Neural cell (in vitro differentiated cells): ENCODE measurements around the gene BMP7. TPM values are rescaled to one million over a fixed set of nuclear protein-coding genes. Genes with fewer than 3 reads are reported as not detected.

ENCODE experiments used
- H2AFZ ChIP-seq: fragments of 200-600, 300-800 bp; sonication (generic), shearing (Covaris generic); 2 replicates; pipeline ENCODE4 v1.6.0; 2014; ENCODE audit warnings: low read depth, mild to moderate bottlenecking, antibody characterized with exemption, low read length, moderate library complexity
- H3F3A ChIP-seq: fragments of 200-600 bp; shearing (Covaris generic); 2 replicates; pipeline ENCODE4 v1.6.1; 2016; ENCODE audit warnings: mild to moderate bottlenecking, moderate library complexity, mixed read lengths, antibody characterized with exemption, low read length; ENCODE audit not compliant: insufficient read depth, poor library complexity, severe bottlenecking
- H3K27ac ChIP-seq: fragments of 200-600, 300-800 bp; sonication (generic), shearing (Covaris generic); 2 replicates; pipeline ENCODE4 v1.5.1; 2014; ENCODE audit warnings: mild to moderate bottlenecking, low read length, moderate library complexity
- H3K27me3 ChIP-seq: fragments of 300-800, 200-600 bp; sonication (generic), shearing (Covaris generic); 2 replicates; pipeline ENCODE4 v1.6.0; 2014; ENCODE audit warnings: mild to moderate bottlenecking, low read depth, low read length, moderate library complexity; ENCODE audit not compliant: insufficient read depth
- H3K36me3 ChIP-seq: fragments of 300-800, 200-600 bp; sonication (generic), shearing (Covaris generic); 2 replicates; pipeline ENCODE4 v1.5.1; 2014; ENCODE audit warnings: mild to moderate bottlenecking, antibody characterized with exemption, low read length, moderate library complexity; ENCODE audit not compliant: insufficient read depth
- H3K4me2 ChIP-seq: fragments of 300-800, 200-600 bp; sonication (generic), shearing (Covaris generic); 2 replicates; pipeline ENCODE4 v1.6.0; 2014; ENCODE audit warnings: mild to moderate bottlenecking, low read length
- H3K4me3 ChIP-seq: fragments of 300-800, 200-600 bp; sonication (generic), shearing (Covaris generic); 2 replicates; pipeline ENCODE4 v1.5.1; 2014; ENCODE audit warnings: mild to moderate bottlenecking, low read length, moderate library complexity
- H3K79me2 ChIP-seq: fragments of 200-600 bp; shearing (Covaris generic); replicated peaks from 2 replicates; pipeline ENCODE4 v1.6.0; 2014; ENCODE audit warnings: mild to moderate bottlenecking, low read length, moderate library complexity; ENCODE audit not compliant: insufficient read depth
- H3K9ac ChIP-seq: fragments of 300-800, 200-600 bp; sonication (generic), shearing (Covaris generic); 2 replicates; pipeline ENCODE4 v1.6.1; 2016; ENCODE audit warnings: mild to moderate bottlenecking, low read length, mixed read lengths
- H3K9me2 ChIP-seq: fragments of 200-600 bp; shearing (Covaris generic); 2 replicates; pipeline ENCODE4 v1.6.1; 2016; ENCODE audit warnings: mild to moderate bottlenecking, low read length, mixed read lengths; ENCODE audit not compliant: insufficient read depth
- H3K9me3 ChIP-seq: fragments of 200-600, 300-800 bp; sonication (generic), shearing (Covaris generic); 2 replicates; pipeline ENCODE4 v1.6.1; 2016; ENCODE audit warnings: mild to moderate bottlenecking, mixed run types, low read length, moderate library complexity, mixed read lengths
- H4K20me1 ChIP-seq: fragments of 200-600 bp; shearing (Covaris generic); 2 replicates; pipeline ENCODE4 v1.6.1; 2016; ENCODE audit warnings: mild to moderate bottlenecking, mixed run types; ENCODE audit not compliant: insufficient read depth
- EP300 ChIP-seq: fragments of 450-650 bp; conservative IDR thresholded peaks from 2 replicates; pipeline ENCODE4 v1.6.1; 2014; ENCODE audit warnings: antibody characterized with exemption, mild to moderate bottlenecking, moderate library complexity; ENCODE audit not compliant: poor library complexity, severe bottlenecking
- EZH2 ChIP-seq: fragments of 200-600, 300-800 bp; shearing (Covaris generic), sonication (generic); IDR thresholded peaks from 2 replicates; pipeline ENCODE4 v1.6.1; 2014; ENCODE audit warnings: antibody characterized with exemption, low read length, borderline replicate concordance, mild to moderate bottlenecking; ENCODE audit not compliant: insufficient read depth, poor library complexity, severe bottlenecking
- MXI1 ChIP-seq: fragments of 450-650 bp; conservative IDR thresholded peaks from 2 replicates; pipeline ENCODE4 v1.6.1; 2014; ENCODE audit warnings: antibody characterized with exemption, mild to moderate bottlenecking; ENCODE audit not compliant: poor library complexity, severe bottlenecking
- POLR2AphosphoS5 ChIP-seq: IDR thresholded peaks from 2 replicates; pipeline ENCODE4 v1.6.1; 2012
- RAD21 ChIP-seq: fragments of 450-650 bp; conservative IDR thresholded peaks from 2 replicates; pipeline ENCODE4 v1.6.1; 2014; ENCODE audit warnings: antibody characterized with exemption, mild to moderate bottlenecking, moderate library complexity
- SMC3 ChIP-seq: fragments of 450-650 bp; conservative IDR thresholded peaks from 2 replicates; pipeline ENCODE4 v1.6.1; 2014; ENCODE audit warnings: antibody characterized with exemption, mild to moderate bottlenecking, moderate library complexity; ENCODE audit not compliant: poor library complexity
- TAF1 ChIP-seq: IDR thresholded peaks from 2 replicates; pipeline ENCODE4 v1.6.1; 2012; ENCODE audit warnings: low read depth
- polyA plus RNA-seq: library from polyadenylated mRNA; depleted of rRNA; stranded (reverse); fragments of >200 nt; gene quantifications from 2 replicates; pipeline ENCODE4 v1.2.3, GENCODE V29; 2014
- TF ChIP-seq, protein P1 (sequence below): fragments of 450-650 bp; IDR thresholded peaks from 2 replicates; pipeline ENCODE4 v1.5.1; 2014; ENCODE audit warnings: antibody characterized with exemption, mild to moderate bottlenecking, moderate library complexity; ENCODE audit not compliant: poor library complexity, severe bottlenecking
- TF ChIP-seq, protein P2 (sequence below): IDR thresholded peaks from 2 replicates; pipeline ENCODE4 v1.6.1; 2012; ENCODE audit warnings: borderline replicate concordance

The BMP7 gene
- polyA plus RNA-seq, 1 donor from 2014 or later = 3.6 TPM

DNA sequence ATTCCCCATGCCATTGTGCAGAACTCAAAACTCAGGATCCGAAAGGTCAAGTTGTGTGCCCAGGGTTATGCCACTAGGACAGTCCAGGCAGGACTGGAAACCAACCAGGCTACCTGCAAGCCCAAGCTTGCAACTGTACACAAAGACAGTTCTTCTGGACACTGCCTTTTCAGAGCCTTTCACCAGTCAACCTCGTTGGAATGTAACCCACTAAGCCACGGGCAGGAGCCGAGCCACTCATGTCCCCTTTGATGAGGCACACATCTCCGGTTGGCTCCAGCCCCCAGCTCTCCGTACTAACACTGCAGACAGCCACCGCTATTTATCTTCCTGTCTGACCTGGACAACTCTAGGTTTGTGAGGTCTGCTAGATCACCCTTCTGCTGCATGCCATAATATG is 62.5 kb downstream of the BMP7 start:
- H3K9ac ChIP-seq = no peak overlapping the region
- no peaks in the 10 kb centered on the region for H3F3A ChIP-seq
- no peaks in the 10 kb centered on the region for H3K9me3 ChIP-seq
- TF ChIP-seq, protein P1, sequence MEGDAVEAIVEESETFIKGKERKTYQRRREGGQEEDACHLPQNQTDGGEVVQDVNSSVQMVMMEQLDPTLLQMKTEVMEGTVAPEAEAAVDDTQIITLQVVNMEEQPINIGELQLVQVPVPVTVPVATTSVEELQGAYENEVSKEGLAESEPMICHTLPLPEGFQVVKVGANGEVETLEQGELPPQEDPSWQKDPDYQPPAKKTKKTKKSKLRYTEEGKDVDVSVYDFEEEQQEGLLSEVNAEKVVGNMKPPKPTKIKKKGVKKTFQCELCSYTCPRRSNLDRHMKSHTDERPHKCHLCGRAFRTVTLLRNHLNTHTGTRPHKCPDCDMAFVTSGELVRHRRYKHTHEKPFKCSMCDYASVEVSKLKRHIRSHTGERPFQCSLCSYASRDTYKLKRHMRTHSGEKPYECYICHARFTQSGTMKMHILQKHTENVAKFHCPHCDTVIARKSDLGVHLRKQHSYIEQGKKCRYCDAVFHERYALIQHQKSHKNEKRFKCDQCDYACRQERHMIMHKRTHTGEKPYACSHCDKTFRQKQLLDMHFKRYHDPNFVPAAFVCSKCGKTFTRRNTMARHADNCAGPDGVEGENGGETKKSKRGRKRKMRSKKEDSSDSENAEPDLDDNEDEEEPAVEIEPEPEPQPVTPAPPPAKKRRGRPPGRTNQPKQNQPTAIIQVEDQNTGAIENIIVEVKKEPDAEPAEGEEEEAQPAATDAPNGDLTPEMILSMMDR = no peak
- TF ChIP-seq SMC3 = no peak
- no peak for TF ChIP-seq MXI1
- TF ChIP-seq, protein P2, sequence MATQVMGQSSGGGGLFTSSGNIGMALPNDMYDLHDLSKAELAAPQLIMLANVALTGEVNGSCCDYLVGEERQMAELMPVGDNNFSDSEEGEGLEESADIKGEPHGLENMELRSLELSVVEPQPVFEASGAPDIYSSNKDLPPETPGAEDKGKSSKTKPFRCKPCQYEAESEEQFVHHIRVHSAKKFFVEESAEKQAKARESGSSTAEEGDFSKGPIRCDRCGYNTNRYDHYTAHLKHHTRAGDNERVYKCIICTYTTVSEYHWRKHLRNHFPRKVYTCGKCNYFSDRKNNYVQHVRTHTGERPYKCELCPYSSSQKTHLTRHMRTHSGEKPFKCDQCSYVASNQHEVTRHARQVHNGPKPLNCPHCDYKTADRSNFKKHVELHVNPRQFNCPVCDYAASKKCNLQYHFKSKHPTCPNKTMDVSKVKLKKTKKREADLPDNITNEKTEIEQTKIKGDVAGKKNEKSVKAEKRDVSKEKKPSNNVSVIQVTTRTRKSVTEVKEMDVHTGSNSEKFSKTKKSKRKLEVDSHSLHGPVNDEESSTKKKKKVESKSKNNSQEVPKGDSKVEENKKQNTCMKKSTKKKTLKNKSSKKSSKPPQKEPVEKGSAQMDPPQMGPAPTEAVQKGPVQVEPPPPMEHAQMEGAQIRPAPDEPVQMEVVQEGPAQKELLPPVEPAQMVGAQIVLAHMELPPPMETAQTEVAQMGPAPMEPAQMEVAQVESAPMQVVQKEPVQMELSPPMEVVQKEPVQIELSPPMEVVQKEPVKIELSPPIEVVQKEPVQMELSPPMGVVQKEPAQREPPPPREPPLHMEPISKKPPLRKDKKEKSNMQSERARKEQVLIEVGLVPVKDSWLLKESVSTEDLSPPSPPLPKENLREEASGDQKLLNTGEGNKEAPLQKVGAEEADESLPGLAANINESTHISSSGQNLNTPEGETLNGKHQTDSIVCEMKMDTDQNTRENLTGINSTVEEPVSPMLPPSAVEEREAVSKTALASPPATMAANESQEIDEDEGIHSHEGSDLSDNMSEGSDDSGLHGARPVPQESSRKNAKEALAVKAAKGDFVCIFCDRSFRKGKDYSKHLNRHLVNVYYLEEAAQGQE = no peak
- no peak for TF ChIP-seq EZH2
- no peak for TF ChIP-seq EP300
- no peak for TF ChIP-seq RAD21
- no peak for TF ChIP-seq POLR2AphosphoS5
- TF ChIP-seq TAF1 = no peak
- H3K27me3 ChIP-seq = no peaks in the 10 kb centered on the region
- H3K27ac ChIP-seq = no peak overlapping the region
- H3K4me2 ChIP-seq = no peak overlapping the region
- H2AFZ ChIP-seq = no peak overlapping the region
- H3K4me3 ChIP-seq = no peak overlapping the region
- no peaks in the 10 kb centered on the region for H3K36me3 ChIP-seq
- no peaks in the 10 kb centered on the region for H3K79me2 ChIP-seq
- H3K9me2 ChIP-seq = no peaks in the 10 kb centered on the region
- no peaks in the 10 kb centered on the region for H4K20me1 ChIP-seq

DNA sequence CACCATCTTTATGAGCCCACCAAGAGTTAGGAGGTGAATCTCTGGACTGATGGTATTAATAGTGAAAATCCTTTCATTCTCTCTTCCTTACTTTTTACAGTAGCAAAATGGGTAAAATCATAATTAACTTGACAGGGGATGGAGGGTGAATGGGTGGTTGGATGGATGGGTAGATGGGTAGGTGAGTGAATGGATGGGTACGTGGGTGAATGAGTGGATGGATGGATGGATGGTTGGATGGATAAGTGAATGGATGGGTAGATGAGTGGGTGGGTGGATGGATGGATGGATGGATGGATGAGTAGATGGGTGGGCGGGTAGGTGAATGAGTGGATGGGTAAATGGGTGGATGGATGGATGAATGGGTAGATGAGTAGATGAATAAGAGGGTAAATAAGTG is 63.2 kb downstream of the BMP7 start:
- H3K36me3 ChIP-seq = no peaks in the 10 kb centered on the region
- H3K9me3 ChIP-seq = no peaks in the 10 kb centered on the region
- H3K4me3 ChIP-seq = no peak overlapping the region
- no peak overlapping the region for H3K9ac ChIP-seq
- H3K79me2 ChIP-seq = no peaks in the 10 kb centered on the region
- H3F3A ChIP-seq = no peaks in the 10 kb centered on the region
- H4K20me1 ChIP-seq = no peaks in the 10 kb centered on the region
- H2AFZ ChIP-seq = no peak overlapping the region
- no peak overlapping the region for H3K27ac ChIP-seq
- no peaks in the 10 kb centered on the region for H3K9me2 ChIP-seq
- H3K27me3 ChIP-seq = no peaks in the 10 kb centered on the region
- H3K4me2 ChIP-seq = no peak overlapping the region
- TF ChIP-seq MXI1 (no peak), TAF1 (no peak), SMC3 (no peak), RAD21 (no peak), EZH2 (no peak), POLR2AphosphoS5 (no peak), EP300 (no peak)
- TF ChIP-seq, protein P1 = no peak
- TF ChIP-seq, protein P2 = no peak
